Kidney (tissue), 14 donors: ENCODE results near the gene PERM1. TPM values are rescaled to one million over a fixed set of nuclear protein-coding genes. Genes with fewer than 3 reads are reported as not detected.
A peak's percentile ranks its signal among the peaks of the same experiment; 100 is the strongest.

Experiments
- DNase-seq, 5 donors: peaks; one replicate each; pipeline ENCODE4 v3.0.0-alpha.2; 2013 to 2020
- FAIRE-seq: peaks from 2 replicates; lab custom pipeline; 2012; peaks lifted over from hg19 to GRCh38; lab: Jason Lieb, UNC
- H3K27ac ChIP-seq, 2 donors: one replicate each; pipeline ENCODE4 v1.7.0; 2013; ENCODE audit warnings: low read depth in 2 of 2, low read length in 2 of 2, inconsistent platforms in 1 of 2
- H3K27me3 ChIP-seq: one replicate; pipeline ENCODE4 v1.7.1; 2013; ENCODE audit warnings: low read length, inconsistent platforms; ENCODE audit not compliant: control insufficient read depth, insufficient read depth
- H3K36me3 ChIP-seq, 3 donors: one replicate each; pipeline versions ENCODE4 v1.7.0 to v1.7.1; 2013; ENCODE audit warnings: low read length in 3 of 3, control low read depth in 1 of 3, inconsistent platforms in 1 of 3; ENCODE audit not compliant: insufficient read depth in 3 of 3, control insufficient read depth in 2 of 3
- H3K4me1 ChIP-seq, 3 donors: one replicate each; pipeline versions ENCODE4 v1.7.0 to v1.7.1; 2013; ENCODE audit warnings: low read length in 3 of 3, inconsistent platforms in 1 of 3, low read depth in 1 of 3; ENCODE audit not compliant: control insufficient read depth in 2 of 3, insufficient read depth in 2 of 3
- H3K4me3 ChIP-seq, 3 donors: one replicate each; pipeline versions ENCODE4 v1.7.0 to v1.8.1; 2013; ENCODE audit warnings: low read length in 3 of 3, control low read depth in 1 of 3, inconsistent platforms in 1 of 3
- H3K9ac ChIP-seq, 3 donors: one replicate each; pipeline versions ENCODE4 v1.7.0 to v1.7.1; 2013; ENCODE audit warnings: low read length in 3 of 3, control low read depth in 1 of 3, inconsistent platforms in 1 of 3
- H3K9me3 ChIP-seq, 3 donors: one replicate each; pipeline versions ENCODE4 v1.7.0 to v1.7.1; 2013; ENCODE audit warnings: low read length in 3 of 3, control low read depth in 1 of 3, inconsistent platforms in 1 of 3; ENCODE audit not compliant: control insufficient read depth in 2 of 3, insufficient read depth in 1 of 3
- CTCF ChIP-seq: IDR thresholded peaks from 3 replicates; pipeline ENCODE4 v1.5.1; 2012; ENCODE audit warnings: mild to moderate bottlenecking, moderate library complexity, borderline replicate concordance; ENCODE audit not compliant: insufficient read depth; ENCODE audit errors: extremely low read depth
- intact Hi-C: fragments of 100-400 bp; cut with DNase I; formaldehyde crosslinking; loops from one replicate; pipeline ENCODE4 v1.11.1; 2022
- polyA plus RNA-seq: library from polyadenylated mRNA; stranded (reverse); fragments of 350-450 nt; fragmentation: Illumina TruSeq; extraction: RNeasy Lipid Tissue Mini Kit (QIAGEN cat#74804); gene quantifications from one replicate; pipeline ENCODE4 v1.2.3, GENCODE V29; 2014; ENCODE audit warnings: low read depth, low replicate concordance; ENCODE audit not compliant: insufficient read depth
- total RNA-seq: library from RNA; stranded (reverse); fragmentation: NEBNext Ultra II Directional; extraction: Animal tissue kit (Norgen Biotek cat#: 25700); gene quantifications from one replicate; pipeline ENCODE4 v1.2.1, GENCODE V29; 2021
- donor health status: control.
- donor health status: control.
- donor health status: control.
- donor health status: control.
- donor health status: control.
- donor health status: DM: yes; HTN: yes; CAD: no.
- donor health status: Normal renal cell carcinoma (clear cell type).

The PERM1 gene
- total and polyA plus RNA-seq, 2 donors from 2014 or later = 0.25 to 0.86 TPM

- intact Hi-C loops = no loop called here
Observed at GRCh38 chr1:972726-973458, 9.0 kb downstream of the PERM1 start.

GRCh38 chr1:971751-972506 lies 10.0 kb downstream of the PERM1 start:
- no peak overlapping the region for H3K27ac ChIP-seq
- H3K4me1 ChIP-seq = peaks cover 0 to 9% (median 0%) of the 10 kb centered on the region in 3 donors
- peaks cover 9% of the 10 kb centered on the region for H3K27me3 ChIP-seq
- no peak overlapping the region for H3K9ac ChIP-seq
- intact Hi-C loops = no loop called here
- no peak for TF ChIP-seq CTCF
- no peak overlapping the region for H3K4me3 ChIP-seq
- DNase-seq = no peak
- no peak for FAIRE-seq
- no peaks in the 10 kb centered on the region for H3K36me3 ChIP-seq
- no peaks in the 10 kb centered on the region for H3K9me3 ChIP-seq

More at GRCh38 chr1:972726-973458, 9.0 kb downstream of the PERM1 start:
- no peak for TF ChIP-seq CTCF
- H3K9me3 ChIP-seq = no peaks in the 10 kb centered on the region
- DNase-seq (no peak), FAIRE-seq (no peak)
- peaks cover 9% of the 10 kb centered on the region for H3K27me3 ChIP-seq
- H3K27ac ChIP-seq = no peak overlapping the region
- peaks cover 0 to 8% (median 0%) of the 10 kb centered on the region in 3 donors for H3K4me1 ChIP-seq
- H3K36me3 ChIP-seq = no peaks in the 10 kb centered on the region
- H3K9ac ChIP-seq = no peak overlapping the region
- H3K4me3 ChIP-seq = no peak overlapping the region

- no peak overlapping the region for H3K4me3 ChIP-seq
- no peaks in the 10 kb centered on the region for H3K36me3 ChIP-seq
- TF ChIP-seq CTCF = no peak
- intact Hi-C loops = no loop called here
- H3K9ac ChIP-seq = no peak overlapping the region
- DNase-seq (peak in 1 of 5 donors; percentile 58), FAIRE-seq (no peak)
- no peak overlapping the region for H3K27ac ChIP-seq
- H3K9me3 ChIP-seq = no peaks in the 10 kb centered on the region
- peaks cover 0 to 11% (median 0%) of the 10 kb centered on the region in 3 donors for H3K4me1 ChIP-seq
- H3K27me3 ChIP-seq = peaks cover 9% of the 10 kb centered on the region
Observed at GRCh38 chr1:970973-971730, 10.7 kb downstream of the PERM1 start.
